GM18951 (cell line): Measurements from ENCODE around the gene BRF1.

ENCODE experiments used
- POLR2A ChIP-seq: IDR thresholded peaks from 4 replicates; pipeline ENCODE4 v1.6.1; 2011; ENCODE audit warnings: mild to moderate bottlenecking; ENCODE audit not compliant: insufficient read length, insufficient read depth; ENCODE audit errors: extremely low read depth
- in situ Hi-C: fragments of 300-500 bp; cut with MboI; formaldehyde crosslinking; loops from one replicate; pipeline ENCODE4 v1.12.0; 2022; ENCODE audit warnings: low sequenced_read_pairs, mixed read lengths, inconsistent platforms; ENCODE audit not compliant: unreplicated experiment

Gene BRF1

GRCh38 chr14:105212541-105213300 lies 88.1 kb downstream of the BRF1 start:
- in situ Hi-C loops, result no loop called here
- no peak for TF ChIP-seq POLR2A

GRCh38 chr14:105211758-105212089 lies 89.1 kb downstream of the BRF1 start:
- in situ Hi-C loops, result no loop called here
- TF ChIP-seq POLR2A, result no peak

DNA sequence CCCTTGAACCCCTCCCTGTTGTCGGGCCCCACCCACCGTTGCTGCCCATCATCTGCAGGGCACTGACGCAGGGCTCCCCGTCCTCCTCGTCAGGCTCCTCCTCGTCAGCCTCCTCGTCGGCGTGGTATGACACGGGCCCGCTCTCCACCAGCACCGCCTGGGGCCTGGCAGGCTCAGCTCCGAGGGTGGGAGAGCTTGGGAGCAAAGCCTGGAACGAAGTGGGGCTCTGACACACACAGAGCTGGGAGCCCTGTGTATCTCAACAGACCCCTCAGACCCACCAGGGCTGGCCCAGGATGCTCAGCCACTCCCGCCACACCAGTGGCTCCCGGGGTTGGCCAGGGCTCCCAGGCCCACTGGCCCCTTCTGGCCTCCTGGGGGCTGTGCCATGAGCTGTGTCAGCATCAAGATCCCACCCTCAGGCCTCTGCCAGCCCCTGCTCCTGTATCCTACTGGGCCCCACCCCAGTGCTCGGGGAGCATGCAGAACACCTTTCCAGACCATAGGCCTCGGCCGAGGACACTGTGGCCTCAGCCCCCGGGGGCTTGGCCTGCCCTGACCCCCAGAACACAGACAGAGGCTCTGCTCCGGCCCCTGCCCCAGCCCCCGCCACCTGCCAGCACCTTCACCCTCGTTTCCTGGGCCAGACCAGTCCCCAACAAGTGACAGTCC lies 89.6 kb downstream of the BRF1 start:
- TF ChIP-seq POLR2A, result no peak
- in situ Hi-C loops, result no loop called here

DNA sequence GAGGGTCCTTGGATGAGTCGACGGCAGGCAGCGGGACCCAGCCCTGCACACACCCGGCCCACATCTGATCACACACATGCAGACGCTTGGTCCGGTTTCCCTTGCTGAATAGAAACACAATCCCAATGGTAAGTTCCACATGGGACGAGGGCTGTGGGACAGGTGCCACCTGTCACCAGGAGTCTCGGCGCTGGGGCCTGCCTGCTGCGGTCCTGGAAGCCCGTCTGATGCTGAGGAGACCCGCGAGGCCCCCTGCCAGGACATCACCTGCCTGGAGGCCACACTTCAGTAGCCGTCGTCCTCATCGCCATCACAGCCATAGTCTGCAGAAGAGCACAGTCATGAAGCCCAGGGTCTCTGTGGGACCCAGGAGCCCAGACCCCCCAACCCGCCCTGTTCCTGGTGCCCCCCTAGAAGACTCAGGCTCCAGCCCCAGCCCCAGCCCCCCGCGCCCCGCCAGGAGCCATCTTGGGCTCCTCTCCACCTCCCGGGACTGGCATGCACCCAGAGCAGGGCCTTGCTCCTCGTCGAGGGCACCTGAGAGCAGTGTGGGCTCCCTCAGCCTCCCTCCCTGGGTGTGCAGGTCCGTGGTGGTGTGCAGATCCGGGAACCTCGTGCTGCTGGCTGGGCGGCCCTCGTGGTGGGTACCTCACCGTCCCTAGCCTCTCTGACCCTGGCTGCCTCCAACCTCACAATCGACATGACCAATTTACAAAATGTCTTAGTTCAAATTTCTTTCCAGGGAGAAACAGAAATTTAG lies 90.4 kb downstream of the BRF1 start:
- TF ChIP-seq POLR2A, result no peak
- in situ Hi-C loops, result no loop called here

DNA sequence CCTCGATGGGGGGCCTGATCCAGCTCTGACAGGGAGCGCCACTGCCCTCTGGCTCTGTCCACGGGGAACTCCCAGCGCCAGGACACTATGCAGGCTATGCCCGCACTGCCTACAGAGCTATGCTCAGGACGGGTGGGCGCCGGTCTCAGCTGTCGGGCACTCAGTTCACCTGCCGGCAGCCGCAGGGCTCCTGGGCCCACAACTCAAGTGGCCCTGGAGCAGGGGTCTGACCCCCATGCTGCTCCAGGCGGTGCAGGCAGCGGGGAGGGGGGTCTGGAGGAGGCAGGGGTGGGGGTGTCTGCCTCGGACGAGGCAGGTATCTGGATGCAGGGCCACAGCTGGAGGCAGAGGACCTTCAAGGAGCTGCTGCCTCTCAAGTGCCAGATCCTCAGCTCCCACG lies 91.2 kb downstream of the BRF1 start:
- in situ Hi-C loops, result loop anchor here (10.0 kb wide), 1 partner anchor 55 kb away; no protein-coding TSS in a partner anchor

DNA sequence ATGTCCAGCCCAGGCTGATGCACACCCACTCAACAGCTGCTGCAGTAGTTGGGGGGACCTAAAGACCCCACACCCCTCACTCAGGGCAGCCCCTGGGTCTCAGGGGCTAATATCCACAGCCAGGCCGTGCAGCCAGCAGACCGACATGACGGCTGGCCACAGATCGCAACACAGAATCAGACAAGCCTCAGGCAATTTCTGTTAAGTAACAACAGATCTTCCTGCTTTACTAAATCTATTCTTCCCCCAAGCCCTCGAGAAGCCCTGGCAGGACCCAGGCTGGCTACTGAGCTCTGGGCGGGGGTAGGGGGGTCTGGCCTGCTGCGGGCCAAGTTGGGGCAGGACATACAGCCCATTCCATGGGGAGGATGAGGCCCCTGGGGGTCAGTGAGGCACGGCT lies 91.7 kb downstream of the BRF1 start:
- TF ChIP-seq POLR2A, result no peak
- in situ Hi-C loops, result loop anchor here (10.0 kb wide), 1 partner anchor 56 kb away; no protein-coding TSS in a partner anchor

More for the DNA sequence above, 91.2 kb downstream of the BRF1 start:
- no peak for TF ChIP-seq POLR2A

DNA sequence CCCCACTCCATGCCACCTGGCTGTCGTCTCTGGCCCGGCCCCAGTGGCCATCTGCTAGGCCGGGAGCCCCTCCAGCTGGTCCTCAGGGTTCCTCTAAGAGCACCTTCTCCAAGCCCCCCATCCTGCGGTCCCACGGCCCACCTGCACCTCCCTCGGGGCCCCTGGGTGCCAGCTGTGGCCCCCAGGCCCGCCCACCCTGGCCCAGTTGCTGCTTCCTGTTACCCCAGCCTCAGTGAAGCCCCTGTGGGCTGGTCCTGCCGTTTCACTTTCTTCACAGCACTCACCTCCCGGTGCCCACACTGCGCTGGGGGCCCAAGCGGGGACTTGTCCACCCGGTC lies 92.1 kb downstream of the BRF1 start:
- TF ChIP-seq POLR2A, result no peak
- in situ Hi-C loops, result loop anchor here (10.0 kb wide), 1 partner anchor 56 kb away; no protein-coding TSS in a partner anchor

- in situ Hi-C loops, result loop anchor here (10.0 kb wide), 1 partner anchor 57 kb away; no protein-coding TSS in a partner anchor
- TF ChIP-seq POLR2A, result no peak
Measured at GRCh38 chr14:105207996-105208737, 92.6 kb downstream of the BRF1 start.

- in situ Hi-C loops, result loop anchor here (10.0 kb wide), 1 partner anchor 57 kb away; no protein-coding TSS in a partner anchor
- TF ChIP-seq POLR2A, result no peak
Measured at GRCh38 chr14:105207460-105207901, 93.3 kb downstream of the BRF1 start.

GRCh38 chr14:105206873-105207272 lies 93.9 kb downstream of the BRF1 start:
- in situ Hi-C loops, result loop anchor here (10.0 kb wide), 1 partner anchor 58 kb away; no protein-coding TSS in a partner anchor
- TF ChIP-seq POLR2A, result no peak

- TF ChIP-seq POLR2A, result no peak
- in situ Hi-C loops, result loop anchor here (10.0 kb wide), 1 partner anchor 59 kb away; no protein-coding TSS in a partner anchor
Measured at GRCh38 chr14:105205673-105206208, 95.1 kb downstream of the BRF1 start.

- in situ Hi-C loops, result loop anchor here (10.0 kb wide), 1 partner anchor 60 kb away; no protein-coding TSS in a partner anchor
- no peak for TF ChIP-seq POLR2A
Measured at GRCh38 chr14:105204931-105205672, 95.7 kb downstream of the BRF1 start.
